Neuronal stem cell (in vitro differentiated cells): ENCODE results near the gene MAP3K21.

ENCODE experiments used
- DNase-seq: peaks from one replicate; pipeline ENCODE4 v3.0.0-alpha.2; 2013; ENCODE audit warnings: low spot score
- H2AFZ ChIP-seq: one replicate; pipeline ENCODE4 v1.6.1; 2013; ENCODE audit warnings: mild to moderate bottlenecking, low read length, inconsistent platforms
- H2AK5ac ChIP-seq: 2 replicates; pipeline ENCODE4 v1.6.1; 2013; ENCODE audit warnings: low read depth, mild to moderate bottlenecking, inconsistent platforms, low read length, moderate library complexity, mixed read lengths
- H2BK120ac ChIP-seq: 2 replicates; pipeline ENCODE4 v1.6.1; 2013; ENCODE audit warnings: low read depth, mild to moderate bottlenecking, inconsistent platforms, low read length, moderate library complexity, mixed read lengths
- H2BK12ac ChIP-seq: one replicate; pipeline ENCODE4 v1.6.1; 2013; ENCODE audit warnings: low read length, inconsistent platforms
- H2BK15ac ChIP-seq: 2 replicates; pipeline ENCODE4 v1.6.1; 2013; ENCODE audit warnings: mild to moderate bottlenecking, low read length, inconsistent platforms, mixed read lengths
- H2BK5ac ChIP-seq: one replicate; pipeline ENCODE4 v1.6.1; 2013; ENCODE audit warnings: inconsistent platforms, mild to moderate bottlenecking, low read length, moderate library complexity
- H3K14ac ChIP-seq: one replicate; pipeline ENCODE4 v1.6.1; 2013; ENCODE audit warnings: low read length, inconsistent platforms
- H3K18ac ChIP-seq: 2 replicates; pipeline ENCODE4 v1.6.1; 2013; ENCODE audit warnings: low read length, inconsistent platforms
- H3K23ac ChIP-seq: 2 replicates; pipeline ENCODE4 v1.6.1; 2013; ENCODE audit warnings: low read depth, mild to moderate bottlenecking, mixed read lengths, low read length, inconsistent platforms; ENCODE audit not compliant: poor library complexity
- H3K27ac ChIP-seq: replicated peaks from 3 replicates; pipeline ENCODE4 v1.5.1; 2013; ENCODE audit warnings: low read length, inconsistent platforms
- H3K27me3 ChIP-seq, 3 experiments: 2 replicates each; pipeline ENCODE4 v1.6.1; 2013; ENCODE audit warnings: low read length in 3 of 3, mild to moderate bottlenecking in 2 of 3, inconsistent platforms in 1 of 3, low read depth in 1 of 3, mixed read lengths in 1 of 3, moderate library complexity in 1 of 3; ENCODE audit not compliant: control insufficient read depth in 3 of 3, insufficient read depth in 3 of 3
- H3K36me3 ChIP-seq, 2 donors: replicated peaks in 1 of 2; 2 replicates each; pipeline ENCODE4 v1.6.1; 2013; ENCODE audit warnings: low read length in 2 of 2; ENCODE audit not compliant: control insufficient read depth in 2 of 2, insufficient read depth in 2 of 2
- H3K4ac ChIP-seq: 2 replicates; pipeline ENCODE4 v1.6.1; 2013; ENCODE audit warnings: inconsistent platforms, mild to moderate bottlenecking, low read length, moderate library complexity
- H3K4me1 ChIP-seq, 2 donors: 1 replicate in 1 of 2; 2 replicates in 1 of 2; pipeline ENCODE4 v1.6.1; 2013; ENCODE audit warnings: low read length in 2 of 2, low read depth in 1 of 2; ENCODE audit not compliant: control insufficient read depth in 2 of 2, insufficient read depth in 1 of 2
- H3K4me2 ChIP-seq: one replicate; pipeline ENCODE4 v1.6.1; 2013; ENCODE audit warnings: mild to moderate bottlenecking, low read length, inconsistent platforms; ENCODE audit not compliant: insufficient read depth, poor library complexity, severe bottlenecking
- H3K4me3 ChIP-seq, 2 donors: 2 replicates each; pipeline ENCODE4 v1.5.1; 2013; ENCODE audit warnings: low read length in 2 of 2, mild to moderate bottlenecking in 2 of 2, inconsistent platforms in 1 of 2, moderate library complexity in 1 of 2
- H3K79me1 ChIP-seq: one replicate; pipeline ENCODE4 v1.6.1; 2013; ENCODE audit warnings: low read depth, mild to moderate bottlenecking, inconsistent platforms, low read length, moderate library complexity
- H3K9ac ChIP-seq: one replicate; pipeline ENCODE4 v1.6.1; 2013; ENCODE audit warnings: mild to moderate bottlenecking, low read depth, low read length, inconsistent platforms; ENCODE audit not compliant: poor library complexity
- H3K9me3 ChIP-seq, 2 donors: replicated peaks in 1 of 2; 2 replicates each; pipeline versions ENCODE3 to v1.6.1; 2013; ENCODE audit warnings: low read length in 2 of 2, mild to moderate bottlenecking in 2 of 2, inconsistent platforms in 1 of 2, low read depth in 1 of 2, mixed read lengths in 1 of 2, moderate library complexity in 1 of 2; ENCODE audit not compliant: control insufficient read depth in 2 of 2, insufficient read depth in 1 of 2
- H4K8ac ChIP-seq: one replicate; pipeline ENCODE4 v1.6.1; 2013; ENCODE audit warnings: low read depth, mild to moderate bottlenecking, inconsistent platforms, low read length, moderate library complexity
- H4K91ac ChIP-seq: one replicate; pipeline ENCODE4 v1.6.1; 2013; ENCODE audit warnings: low read length, low read depth, mild to moderate bottlenecking, inconsistent platforms; ENCODE audit not compliant: poor library complexity
- WGBS, 2 donors: extraction: QIAGEN DNeasy Blood & Tissue Kit; methylation state at CpG; one replicate each; pipeline ENCODE4 v1.1.7; 2013; ENCODE audit warnings: missing lambda C conversion rate in 2 of 2, mixed read lengths in 1 of 2; ENCODE audit not compliant: insufficient read length in 2 of 2, insufficient replicate concordance in 1 of 2; ENCODE audit errors: extremely low coverage in 2 of 2; 5-methylcytosine and 5-hydroxymethylcytosine counted together

MAP3K21 gene

DNA sequence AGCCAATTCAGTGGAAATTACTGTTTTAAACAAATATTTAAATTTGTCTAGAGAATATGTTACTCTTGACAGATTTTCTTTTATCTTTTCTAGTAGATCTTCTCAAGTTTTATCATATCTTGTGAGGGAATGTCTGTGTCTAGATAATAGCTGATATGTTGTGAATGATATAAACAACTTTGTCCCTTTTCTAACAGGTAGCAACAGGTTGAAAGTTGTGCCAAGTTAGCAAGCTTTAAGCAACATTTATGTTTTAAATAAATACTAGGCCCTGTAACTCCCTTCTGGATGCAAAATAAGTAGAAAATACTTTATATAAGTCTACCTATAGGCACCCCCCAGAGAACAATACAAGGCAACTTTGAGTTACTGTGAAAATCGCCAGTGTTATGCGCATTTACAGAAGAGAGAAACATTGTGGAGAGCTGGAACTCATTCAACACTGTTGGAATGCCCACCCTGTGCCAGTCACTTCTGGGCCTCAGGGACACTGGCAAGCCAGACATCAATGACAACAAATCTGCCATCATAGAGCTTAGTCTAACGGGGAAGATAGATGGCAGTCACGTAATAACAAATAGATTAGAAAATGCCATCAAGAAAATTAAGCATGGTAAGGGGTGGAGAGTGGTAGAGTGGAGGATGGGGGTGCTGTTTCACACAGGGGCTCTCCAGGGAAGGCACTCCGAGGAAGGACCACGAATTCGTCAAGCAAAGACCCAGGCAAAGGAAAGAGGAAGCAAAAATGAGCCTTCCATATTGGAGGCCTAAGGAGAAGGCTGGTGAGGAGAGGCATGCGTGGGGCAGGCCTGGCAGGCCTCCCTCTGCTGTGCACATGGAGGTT lies 4.4 kb downstream of the MAP3K21 start:
- H2BK120ac ChIP-seq = no peak overlapping the region
- no peak overlapping the region for H2BK12ac ChIP-seq
- H3K14ac ChIP-seq = no peak overlapping the region
- peaks cover 9 to 62% (median 20%) of the 10 kb centered on the region in 3 experiments for H3K27me3 ChIP-seq
- H2AFZ ChIP-seq = no peak overlapping the region
- no peak overlapping the region for H4K8ac ChIP-seq
- H3K18ac ChIP-seq = no peak overlapping the region
- H3K4ac ChIP-seq = no peak overlapping the region
- WGBS, 2 donors = no CpG with 5 or more reads among the region's 8 CpGs
- H3K23ac ChIP-seq = peak overlapping the region; percentile 27
- DNase-seq = no peak
- no peak overlapping the region for H2AK5ac ChIP-seq
- peaks cover 0 to 7% of the 10 kb centered on the region in 2 donors for H3K4me1 ChIP-seq
- H2BK5ac ChIP-seq = no peak overlapping the region
- no peak overlapping the region for H3K9ac ChIP-seq
- peaks cover 0 to 2% of the 10 kb centered on the region in 2 donors for H3K9me3 ChIP-seq
- no peak overlapping the region for H2BK15ac ChIP-seq
- H3K4me2 ChIP-seq = no peak overlapping the region
- H3K27ac ChIP-seq = no peak overlapping the region
- peak overlapping the region in 1 of 2 donors; percentile 42 for H3K4me3 ChIP-seq
- no peak overlapping the region for H4K91ac ChIP-seq
- no peaks in the 10 kb centered on the region for H3K36me3 ChIP-seq
- H3K79me1 ChIP-seq = no peaks in the 10 kb centered on the region

DNA sequence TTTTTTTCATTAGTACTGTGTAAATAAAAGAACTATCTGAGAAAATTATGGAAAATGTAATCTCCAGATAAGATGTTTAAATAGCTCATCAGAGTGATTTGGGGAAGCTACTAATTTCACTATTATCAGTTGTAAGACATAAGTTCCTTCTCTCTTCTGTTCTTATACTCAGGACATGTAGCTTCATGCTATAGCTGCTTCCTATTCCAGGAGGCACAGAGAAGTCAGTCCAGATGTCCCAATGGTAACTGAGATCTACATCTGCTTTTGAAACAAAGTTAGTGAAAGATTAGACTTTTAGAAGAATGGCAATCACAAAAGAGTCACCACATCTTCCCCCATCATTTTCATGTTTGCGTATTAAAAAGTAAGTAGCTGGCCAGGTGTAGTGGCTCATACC lies 5.6 kb downstream of the MAP3K21 start:
- Histone ChIP-seq H3K27me3 (peaks cover 8 to 59% (median 20%) of the 10 kb centered on the region in 3 experiments), H2BK5ac (no peak overlapping the region)
- WGBS, 2 donors = no CpG with 5 or more reads among the region's 1 CpG

DNA sequence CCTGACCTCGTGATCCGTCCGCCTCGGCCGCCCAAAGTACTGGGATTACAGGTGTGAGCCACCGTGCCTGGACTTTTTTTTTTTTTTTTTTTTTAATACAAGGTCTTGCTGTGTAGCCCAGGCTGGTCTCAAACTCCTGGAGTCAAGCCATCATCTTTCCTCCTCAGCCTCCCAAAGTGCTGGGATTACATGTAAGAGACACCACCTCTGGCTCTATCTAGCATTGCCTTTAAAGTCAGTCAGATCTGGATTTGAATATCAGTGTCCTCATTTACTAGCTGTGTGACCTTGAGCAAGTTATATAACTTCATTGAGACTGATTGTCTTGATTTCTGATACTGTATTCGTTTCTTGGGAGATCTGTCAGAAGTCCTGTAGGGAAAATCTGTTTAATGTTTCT lies 6.6 kb downstream of the MAP3K21 start:
- Histone ChIP-seq H3K23ac (no peak overlapping the region), H3K18ac (no peak overlapping the region), H3K9me3 (no peaks in the 10 kb centered on the region), H3K4me2 (no peak overlapping the region), H3K14ac (no peak overlapping the region), H3K27me3 (peaks cover 0 to 58% (median 10%) of the 10 kb centered on the region in 3 experiments), H2BK5ac (no peak overlapping the region), H2BK15ac (no peak overlapping the region), H3K4ac (no peak overlapping the region), H4K8ac (no peak overlapping the region), H2AFZ (no peak overlapping the region), H3K27ac (no peak overlapping the region), H3K9ac (no peak overlapping the region), H2AK5ac (no peak overlapping the region), H2BK120ac (no peak overlapping the region), H3K4me1 (peaks cover 0 to under 1% of the 10 kb centered on the region in 2 donors), H3K79me1 (no peaks in the 10 kb centered on the region), H2BK12ac (no peak overlapping the region), H3K36me3 (no peaks in the 10 kb centered on the region), H3K4me3 (no peak overlapping the region), H4K91ac (no peak overlapping the region)
- WGBS, 2 donors = no CpG with 5 or more reads among the region's 7 CpGs
- DNase-seq = no peak

More for the DNA sequence above, 5.6 kb downstream of the MAP3K21 start:
- Histone ChIP-seq H3K23ac (no peak overlapping the region), H3K36me3 (no peaks in the 10 kb centered on the region), H3K9me3 (peaks cover 0 to 2% of the 10 kb centered on the region in 2 donors), H4K8ac (no peak overlapping the region), H2AK5ac (no peak overlapping the region), H2BK12ac (no peak overlapping the region), H3K4me3 (no peak overlapping the region), H3K4ac (no peak overlapping the region), H3K27ac (no peak overlapping the region), H3K9ac (no peak overlapping the region), H2AFZ (no peak overlapping the region), H3K79me1 (no peaks in the 10 kb centered on the region), H3K4me1 (peaks cover 0 to 6% of the 10 kb centered on the region in 2 donors), H3K14ac (no peak overlapping the region), H3K18ac (no peak overlapping the region), H2BK15ac (no peak overlapping the region), H4K91ac (no peak overlapping the region), H3K4me2 (no peak overlapping the region), H2BK120ac (no peak overlapping the region)
- DNase-seq = no peak

DNA sequence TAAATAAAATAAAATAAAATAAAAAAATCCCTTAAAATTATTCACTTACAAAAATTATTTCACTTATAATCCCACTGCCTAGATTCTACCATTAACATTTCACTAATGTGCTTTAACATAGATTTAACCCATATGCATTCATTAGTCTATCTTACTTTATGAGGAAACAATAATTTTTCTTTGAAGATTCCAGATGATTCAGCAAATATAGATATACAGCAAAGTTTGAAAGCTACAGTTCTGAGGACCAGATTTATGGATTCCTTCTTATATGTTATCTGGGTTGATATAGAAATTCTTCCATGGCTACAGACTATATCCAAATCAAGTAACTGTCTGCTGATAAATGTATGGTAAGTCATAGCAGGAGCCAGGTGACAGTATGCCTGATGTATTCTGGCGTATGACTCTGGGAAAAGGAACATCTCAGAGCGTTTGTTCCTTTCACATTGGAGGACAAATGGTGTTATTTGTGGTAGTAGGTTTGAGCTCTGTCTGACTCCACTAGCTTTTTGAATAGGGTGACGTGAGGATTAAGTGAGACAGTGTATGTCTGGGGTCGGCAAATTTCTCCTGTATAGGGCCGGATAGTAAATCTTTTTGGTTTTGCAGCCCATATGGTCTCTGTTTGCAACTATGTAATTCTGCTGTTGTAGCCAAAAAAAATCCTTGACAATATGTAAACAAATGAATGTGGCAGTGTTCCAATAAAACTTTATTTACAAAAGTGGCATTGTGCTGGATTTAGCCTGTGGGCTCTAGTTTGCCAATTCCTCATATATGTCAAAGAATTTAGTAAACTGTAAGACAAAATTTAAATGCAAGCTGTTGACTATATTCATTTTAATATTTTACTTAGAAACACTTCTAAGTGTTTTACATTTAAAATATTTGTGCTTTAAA lies 9.3 kb downstream of the MAP3K21 start:
- no peak overlapping the region for H4K91ac ChIP-seq
- H3K23ac ChIP-seq = no peak overlapping the region
- DNase-seq = no peak
- H3K27me3 ChIP-seq = peaks cover 0 to 32% (median 0%) of the 10 kb centered on the region in 3 experiments
- no peak overlapping the region for H3K14ac ChIP-seq
- no peak overlapping the region for H3K4me2 ChIP-seq
- no peak overlapping the region for H2BK12ac ChIP-seq
- H3K4me1 ChIP-seq = peaks cover 7 to 10% of the 10 kb centered on the region in 2 donors
- no peaks in the 10 kb centered on the region for H3K79me1 ChIP-seq
- H3K9me3 ChIP-seq = no peaks in the 10 kb centered on the region
- H2BK15ac ChIP-seq = no peak overlapping the region
- WGBS, 2 donors = no CpG with 5 or more reads among the region's 5 CpGs
- no peak overlapping the region for H3K27ac ChIP-seq
- H4K8ac ChIP-seq = no peak overlapping the region
- H3K4me3 ChIP-seq = no peak overlapping the region
- H3K18ac ChIP-seq = no peak overlapping the region
- H2BK120ac ChIP-seq = no peak overlapping the region
- H2BK5ac ChIP-seq = no peak overlapping the region
- H3K36me3 ChIP-seq = no peaks in the 10 kb centered on the region
- no peak overlapping the region for H2AK5ac ChIP-seq
- H3K9ac ChIP-seq = no peak overlapping the region
- no peak overlapping the region for H2AFZ ChIP-seq
- no peak overlapping the region for H3K4ac ChIP-seq
